HG03460 (cell line): ENCODE results near the gene ANKRD37.

Experiments used
- ATAC-seq: cut with Tn5 transposase; IDR thresholded peaks from one replicate; pipeline ENCODE4 v1.9.1; 2021; ENCODE audit not compliant: unreplicated experiment

The ANKRD37 gene

GRCh38 chr4:185412412-185412811 is 15.8 kb downstream of the ANKRD37 start:
- ATAC-seq = no peak

- no peak for ATAC-seq
Measured at GRCh38 chr4:185416955-185417354, 20.3 kb downstream of the ANKRD37 start.

GRCh38 chr4:185421366-185422124 is 24.9 kb downstream of the ANKRD37 start:
- no peak for ATAC-seq

DNA sequence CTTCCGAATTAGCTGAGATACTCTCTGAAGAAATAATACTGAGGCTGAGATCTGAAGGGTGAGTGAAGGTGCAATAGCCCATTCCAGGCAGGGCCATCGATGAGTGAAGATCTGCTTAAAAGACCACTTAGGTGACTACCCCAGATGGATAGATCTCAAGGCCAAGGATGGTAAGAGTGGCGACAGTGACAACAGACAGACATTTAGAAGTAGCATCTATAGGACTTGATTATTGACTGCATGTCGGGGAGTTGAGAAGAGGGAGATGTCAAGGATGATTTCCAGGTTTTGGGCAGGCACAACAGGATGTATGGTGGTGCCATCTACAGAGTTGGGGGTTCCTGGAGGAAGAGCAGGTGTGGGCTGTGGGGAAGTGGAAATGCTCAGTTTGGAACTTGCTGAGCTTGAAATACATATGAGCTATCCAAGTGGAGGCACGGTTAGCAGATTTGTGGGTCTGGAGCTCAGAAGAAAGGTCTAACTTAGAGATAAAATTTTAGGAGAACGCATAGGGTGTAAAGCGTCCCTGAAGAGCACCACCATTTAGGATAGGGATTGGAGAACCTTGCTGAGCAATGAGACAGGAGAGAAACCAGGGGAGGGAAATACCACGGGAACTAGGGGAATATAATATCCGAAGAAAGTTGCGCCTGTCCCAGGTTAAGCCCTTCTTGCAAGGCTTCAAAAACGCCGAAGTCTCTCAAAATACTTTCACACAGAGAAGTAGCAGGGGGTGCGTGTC is 28.4 kb downstream of the ANKRD37 start:
- peak; percentile 9 for ATAC-seq

DNA sequence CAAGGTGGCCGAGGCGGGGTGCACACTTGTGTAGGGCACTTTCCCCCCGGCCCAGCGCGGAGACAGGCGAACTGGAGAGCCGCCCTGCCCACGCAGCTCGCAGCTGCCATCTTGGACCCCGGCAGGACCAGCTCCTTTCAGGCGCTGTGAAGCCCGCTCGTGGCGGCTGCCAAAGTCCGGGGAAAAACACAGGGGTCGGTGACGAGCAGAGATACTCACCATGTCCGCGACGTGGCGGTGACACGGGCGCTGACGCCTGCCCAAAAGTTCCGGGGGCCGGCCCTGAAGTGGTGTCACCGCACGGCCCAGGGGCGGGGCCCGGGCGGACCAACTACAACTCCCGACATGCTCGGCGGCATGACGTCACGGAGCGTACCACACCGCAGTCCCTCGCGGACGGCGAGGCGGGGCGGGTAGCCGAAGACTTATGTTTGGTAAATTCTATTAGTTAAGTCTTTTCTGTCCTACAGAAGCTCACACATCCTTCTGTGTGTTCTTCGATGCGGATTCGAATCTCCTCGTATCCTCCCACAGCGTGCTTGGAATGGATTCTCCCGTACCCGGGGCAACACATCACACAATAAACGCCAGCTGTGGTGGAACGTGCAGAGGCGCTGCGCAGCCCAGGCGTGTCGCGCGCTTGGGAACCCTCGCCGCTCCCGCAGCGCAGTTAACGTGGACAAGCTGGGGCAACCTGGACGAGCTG is 29.2 kb downstream of the ANKRD37 start, which contains the start of gene UFSP2:
UFSP2 (minus strand) TSS at position 318 of the 706 bp plus-strand sequence; CDS start at position 222, 96 bp downstream.
- ATAC-seq = peak; percentile 92

- no peak for ATAC-seq
Measured at GRCh38 chr4:185426960-185427688, 30.5 kb downstream of the ANKRD37 start.

GRCh38 chr4:185429660-185430059 is 33.0 kb downstream of the ANKRD37 start:
- ATAC-seq = no peak

DNA sequence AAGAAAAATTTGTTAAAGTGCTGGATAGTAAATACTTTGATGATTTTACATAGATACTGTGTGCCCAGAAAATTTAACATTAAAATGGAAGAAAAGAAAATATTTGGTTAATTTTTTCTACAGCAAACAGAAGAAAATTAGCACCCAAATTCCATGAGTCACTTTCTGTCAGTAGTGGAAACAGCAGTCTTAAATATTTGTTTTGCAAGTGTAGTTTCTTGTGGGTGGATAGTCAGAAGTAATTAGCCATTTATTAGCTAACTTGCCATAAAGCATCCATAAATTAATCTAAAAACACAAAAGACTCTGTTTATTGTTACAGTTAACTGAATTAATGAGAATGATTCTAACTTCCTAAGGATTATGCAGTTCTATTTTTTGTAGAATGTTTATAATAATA is 38.8 kb downstream of the ANKRD37 start:
- no peak for ATAC-seq

GRCh38 chr4:185437809-185438208 is 41.2 kb downstream of the ANKRD37 start:
- ATAC-seq = no peak

DNA sequence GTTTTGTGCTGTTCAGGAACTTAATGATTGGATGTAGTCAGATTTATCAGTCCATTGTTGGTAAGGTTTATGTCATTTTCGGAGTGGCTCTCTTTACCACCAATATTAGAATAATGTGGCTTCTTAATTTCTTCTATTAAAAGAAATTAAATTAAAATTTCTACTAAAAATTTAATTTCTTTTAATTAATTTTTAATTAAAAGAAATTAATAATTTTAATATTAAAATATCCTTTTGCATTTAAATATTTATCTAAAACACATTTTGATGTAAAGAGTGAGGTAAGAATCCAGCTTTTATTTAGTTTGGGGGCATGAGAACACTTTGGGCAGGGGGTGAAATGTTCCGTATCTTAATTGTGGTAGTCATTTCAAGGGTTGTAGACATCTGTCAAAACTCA is 44.8 kb downstream of the ANKRD37 start:
- no peak for ATAC-seq

DNA sequence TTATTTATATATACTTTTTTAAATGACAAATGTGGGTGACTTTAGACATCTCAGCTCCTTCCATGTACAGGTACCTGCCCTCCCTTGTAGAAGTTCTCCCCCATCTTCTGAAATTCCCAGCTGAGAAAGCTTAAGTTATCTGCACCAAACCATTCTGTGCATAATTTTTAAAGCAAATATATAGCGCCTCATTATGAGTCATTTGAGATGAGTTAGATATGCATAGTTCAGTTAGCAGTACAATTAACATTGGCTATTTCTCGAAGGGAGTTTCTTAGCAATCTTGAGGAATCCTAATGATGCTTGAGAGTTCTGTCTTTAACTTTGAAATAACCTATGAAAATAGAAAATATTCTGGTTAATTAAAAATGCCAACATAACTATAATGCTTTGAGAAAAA is 48.6 kb downstream of the ANKRD37 start:
- ATAC-seq = no peak
